SK-N-SH (cell line): ENCODE measurements around the gene HS6ST3. TPM values are rescaled to one million over a fixed set of nuclear protein-coding genes. Genes with fewer than 3 reads are reported as not detected.

Experiments used
- CTCF ChIA-PET: fragments of 300-600, 350-600 bp; formaldehyde crosslinking; extraction: SDS; loops from one replicate; lab custom pipeline; 2021; lab: Yijun Ruan, JAX
- POLR2A ChIA-PET: fragments of 350-600 bp; sonication (Branson Sonifier 250); formaldehyde crosslinking; extraction: SDS; loops from one replicate; lab custom pipeline; 2020; ENCODE audit warnings: antibody characterized with exemption, inconsistent platforms; lab: Yijun Ruan, JAX
- DNase-seq: peaks from one replicate; pipeline ENCODE4 v3.0.0; 2012
- H2AFZ ChIP-seq: fragments of 200-600 bp; sonication (generic); 2 replicates; pipeline ENCODE4 v1.8.1; 2016; ENCODE audit warnings: antibody characterized with exemption, mild to moderate bottlenecking, low read depth
- H3F3A ChIP-seq: fragments of 200-600 bp; sonication (generic); replicated peaks from 2 replicates; pipeline ENCODE3; 2016; ENCODE audit warnings: antibody characterized with exemption, mild to moderate bottlenecking; ENCODE audit not compliant: insufficient read depth
- H3K27ac ChIP-seq, 2 experiments: fragments of 200-500 bp in 1 of 2; fragments of 200-600 bp in 1 of 2; sonication (Bioruptor generic) in 1 of 2; sonication (generic), shearing (Covaris generic) in 1 of 2; 2 replicates each; pipeline versions ENCODE4 v1.5.1 to v1.6.1; 2014 to 2016; ENCODE audit warnings: low read depth in 2 of 2, inconsistent platforms in 1 of 2, low read length in 1 of 2, mild to moderate bottlenecking in 1 of 2, mixed read lengths in 1 of 2
- H3K27me3 ChIP-seq: fragments of 200-600 bp; sonication (generic), shearing (Covaris generic); 2 replicates; pipeline ENCODE4 v1.6.1; 2016; ENCODE audit warnings: mixed run types; ENCODE audit not compliant: insufficient read depth
- H3K36me3 ChIP-seq, 2 experiments: fragments of 200-500 bp in 1 of 2; fragments of 200-600 bp in 1 of 2; sonication (Bioruptor generic) in 1 of 2; sonication (generic) in 1 of 2; replicated peaks in 1 of 2; 2 replicates each; pipeline versions ENCODE3 to v1.5.1; 2014 to 2016; ENCODE audit warnings: low read length in 1 of 2, mild to moderate bottlenecking in 1 of 2; ENCODE audit not compliant: insufficient read depth in 2 of 2, control insufficient read depth in 1 of 2
- H3K4me1 ChIP-seq, 2 experiments: fragments of 200-500 bp in 1 of 2; fragments of 200-600 bp in 1 of 2; sonication (Bioruptor generic) in 1 of 2; sonication (generic), shearing (Covaris generic) in 1 of 2; 2 replicates each; pipeline versions ENCODE4 v1.5.1 to v1.6.1; 2014 to 2016; ENCODE audit warnings: low read depth in 1 of 2, low read length in 1 of 2, mixed run types in 1 of 2; ENCODE audit not compliant: insufficient read depth in 2 of 2, control insufficient read depth in 1 of 2
- H3K4me2 ChIP-seq: fragments of 200-600 bp; sonication (generic), shearing (Covaris generic); 2 replicates; pipeline ENCODE4 v1.6.1; 2017; ENCODE audit warnings: mixed run types
- H3K4me3 ChIP-seq, 2 experiments: fragments of 200-500 bp in 1 of 2; fragments of 200-600 bp in 1 of 2; sonication (Bioruptor generic) in 1 of 2; sonication (generic), shearing (Covaris generic) in 1 of 2; 2 replicates each; pipeline versions ENCODE4 v1.5.1 to v1.8.1; 2014 to 2016; ENCODE audit warnings: low read depth in 2 of 2, inconsistent platforms in 1 of 2, low read length in 1 of 2, mild to moderate bottlenecking in 1 of 2, mixed read lengths in 1 of 2, moderate library complexity in 1 of 2
- H3K79me2 ChIP-seq: fragments of 200-600 bp; sonication (generic); 2 replicates; pipeline ENCODE4 v1.8.1; 2017; ENCODE audit warnings: mild to moderate bottlenecking; ENCODE audit not compliant: insufficient read depth
- H3K9ac ChIP-seq: fragments of 200-600 bp; sonication (generic); 2 replicates; pipeline ENCODE4 v1.6.1; 2017; ENCODE audit warnings: mixed run types
- H3K9me2 ChIP-seq: fragments of 200-600 bp; sonication (generic); 2 replicates; pipeline ENCODE4 v1.6.1; 2017; ENCODE audit warnings: mixed run types
- H3K9me3 ChIP-seq: fragments of 200-600 bp; sonication (generic); 2 replicates; pipeline ENCODE4 v1.6.1; 2017; ENCODE audit warnings: mixed run types, mild to moderate bottlenecking, moderate library complexity
- H4K20me1 ChIP-seq: fragments of 200-600 bp; sonication (generic); 2 replicates; pipeline ENCODE4 v1.6.1; 2017; ENCODE audit warnings: mild to moderate bottlenecking, mixed run types; ENCODE audit not compliant: insufficient read depth
- CHD2 ChIP-seq: fragments of 150-350 bp; IDR thresholded peaks from 2 replicates; pipeline ENCODE4 v1.6.1; 2018; ENCODE audit warnings: low read length; ENCODE audit not compliant: partially characterized antibody
- EP300 ChIP-seq, 2 experiments: IDR thresholded peaks; 2 replicates each; pipeline versions ENCODE4 v1.4.0 to v1.6.1; 2012; ENCODE audit warnings: borderline replicate concordance in 1 of 2, low read depth in 1 of 2, low read length in 1 of 2
- FOSL2 ChIP-seq: IDR thresholded peaks from 2 replicates; pipeline ENCODE4 v1.4.0; 2012; ENCODE audit warnings: low read depth, mild to moderate bottlenecking, moderate library complexity, borderline replicate concordance
- FOXM1 ChIP-seq: IDR thresholded peaks from 2 replicates; pipeline ENCODE4 v1.4.0; 2012; ENCODE audit warnings: low read depth, mild to moderate bottlenecking
- GATA2 ChIP-seq: sonication (generic); formaldehyde crosslinking; IDR thresholded peaks from 2 replicates; pipeline ENCODE4 v1.5.0; 2020; ENCODE audit warnings: mild to moderate bottlenecking, missing genetic modification reagents
- IRF3 ChIP-seq: fragments of 150-350 bp; IDR thresholded peaks from 2 replicates; pipeline ENCODE4 v1.6.1; 2016; ENCODE audit warnings: mild to moderate bottlenecking, low read depth, low read length
- JUND ChIP-seq: IDR thresholded peaks from 2 replicates; pipeline ENCODE4 v1.4.0; 2012
- MEF2A ChIP-seq: IDR thresholded peaks from 2 replicates; pipeline ENCODE4 v1.4.0; 2012; ENCODE audit warnings: low read depth, borderline replicate concordance
- PBX3 ChIP-seq: IDR thresholded peaks from 2 replicates; pipeline ENCODE4; 2012
- REST ChIP-seq: IDR thresholded peaks from 2 replicates; pipeline ENCODE4 v1.6.1; 2012; ENCODE audit warnings: mild to moderate bottlenecking, low read depth, low read length, moderate library complexity
- SIN3A ChIP-seq: IDR thresholded peaks from 2 replicates; pipeline ENCODE4 v1.6.1; 2012; ENCODE audit warnings: low read depth, mild to moderate bottlenecking, low read length, moderate library complexity, borderline replicate concordance
- SMC3 ChIP-seq: IDR thresholded peaks from 2 replicates; pipeline ENCODE4 v1.6.1; 2012; ENCODE audit warnings: low read depth, low read length, improper control_type of control experiment
- TCF12 ChIP-seq: IDR thresholded peaks from 2 replicates; pipeline ENCODE4 v1.4.0; 2012
- TEAD4 ChIP-seq: IDR thresholded peaks from 2 replicates; pipeline ENCODE4 v1.4.0; 2012; ENCODE audit warnings: mild to moderate bottlenecking, borderline replicate concordance; ENCODE audit not compliant: insufficient read depth
- YY1 ChIP-seq: IDR thresholded peaks from 2 replicates; pipeline ENCODE4 v1.4.0; 2012; ENCODE audit warnings: low read depth, mild to moderate bottlenecking
- WGBS: methylation state at CpG from one replicate; pipeline ENCODE4 v1.1.6; 2017; ENCODE audit warnings: low lambda C conversion rate; 5-methylcytosine and 5-hydroxymethylcytosine counted together
- polyA plus RNA-seq, 3 experiments: library from polyadenylated mRNA; depleted of rRNA; stranded (reverse); fragments of >200 nt; gene quantifications; 2 replicates each; pipeline ENCODE4 v1.2.3, GENCODE V29; 2012
- TF ChIP-seq, protein P1 (sequence below): IDR thresholded peaks from 2 replicates; pipeline ENCODE4 v1.4.0; 2012; ENCODE audit warnings: low read depth, borderline replicate concordance
- TF ChIP-seq, protein P2 (sequence below): IDR thresholded peaks from 2 replicates; pipeline ENCODE4 v1.4.0; 2012; ENCODE audit warnings: low read depth

The HS6ST3 gene
- polyA plus RNA-seq, 1 of the 3 experiments (the other 2 are of a cell fraction): under 0.01 TPM

DNA sequence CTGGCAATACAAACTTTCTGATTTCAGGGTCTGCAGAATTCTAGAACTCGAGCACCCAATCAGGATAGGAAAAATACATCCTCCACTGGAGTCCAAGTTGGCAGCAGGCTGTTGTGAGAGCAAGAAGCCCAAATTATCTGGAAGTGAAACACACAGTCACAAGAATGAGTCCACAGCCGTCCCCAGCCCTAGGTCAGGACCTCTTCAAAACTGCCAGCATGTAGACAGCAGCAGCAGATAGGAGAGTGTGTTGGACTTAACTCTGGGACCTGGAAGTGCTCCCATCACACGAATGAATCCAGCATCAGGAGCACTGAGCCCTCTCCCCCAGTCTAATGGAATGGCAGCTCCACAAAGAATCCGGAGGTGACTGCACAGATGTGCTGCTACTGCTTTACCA is 483.7 kb downstream of the HS6ST3 start:
- POLR2A ChIA-PET: no interaction called here
- Histone ChIP-seq H3K4me1 (no peaks in the 10 kb centered on the region), H2AFZ (no peak overlapping the region), H3F3A (no peaks in the 10 kb centered on the region), H3K9me2 (no peaks in the 10 kb centered on the region), H3K79me2 (no peaks in the 10 kb centered on the region), H3K4me2 (no peak overlapping the region), H4K20me1 (no peaks in the 10 kb centered on the region), H3K4me3 (no peak overlapping the region), H3K36me3 (no peaks in the 10 kb centered on the region), H3K27me3 (no peaks in the 10 kb centered on the region), H3K27ac (no peak overlapping the region), H3K9me3 (no peaks in the 10 kb centered on the region), H3K9ac (no peak overlapping the region)
- TF ChIP-seq TEAD4 (no peak), GATA2 (CRISPR knock-in tag) (no peak), SIN3A (no peak), EP300 (IDR thresholded peaks at IDR 0.05; ENCODE audit: borderline replicate concordance in 1 of 2, low read depth in 1 of 2, low read length in 1 of 2) (no peak), MEF2A (no peak), REST (no peak), TCF12 (no peak), CHD2 (no peak), JUND (no peak), FOXM1 (no peak), YY1 (no peak), FOSL2 (no peak), PBX3 (no peak), IRF3 (no peak), SMC3 (no peak)
- TF ChIP-seq, protein P1, sequence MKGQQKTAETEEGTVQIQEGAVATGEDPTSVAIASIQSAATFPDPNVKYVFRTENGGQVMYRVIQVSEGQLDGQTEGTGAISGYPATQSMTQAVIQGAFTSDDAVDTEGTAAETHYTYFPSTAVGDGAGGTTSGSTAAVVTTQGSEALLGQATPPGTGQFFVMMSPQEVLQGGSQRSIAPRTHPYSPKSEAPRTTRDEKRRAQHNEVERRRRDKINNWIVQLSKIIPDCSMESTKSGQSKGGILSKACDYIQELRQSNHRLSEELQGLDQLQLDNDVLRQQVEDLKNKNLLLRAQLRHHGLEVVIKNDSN: no peak
- TF ChIP-seq, protein P2, sequence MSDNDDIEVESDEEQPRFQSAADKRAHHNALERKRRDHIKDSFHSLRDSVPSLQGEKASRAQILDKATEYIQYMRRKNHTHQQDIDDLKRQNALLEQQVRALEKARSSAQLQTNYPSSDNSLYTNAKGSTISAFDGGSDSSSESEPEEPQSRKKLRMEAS: no peak
- 16% methylated on average over 4 of the region's 4 CpGs for WGBS
- CTCF ChIA-PET: interaction anchor here (0.9 to 1.0 kb wide), 2 partner anchors 9 to 25 kb away, joined by 3 read pairs; no protein-coding TSS in a partner anchor
- no peak for DNase-seq
